GM18499 (cell line): ENCODE measurements around the gene TCOF1.

ENCODE experiments used
- ATAC-seq: cut with Tn5 transposase; IDR thresholded peaks from one replicate; pipeline ENCODE4 v1.9.1; 2021; ENCODE audit warnings: moderate number of reproducible peaks; ENCODE audit not compliant: insufficient read depth, unreplicated experiment

TCOF1 gene

GRCh38 chr5:150389531-150390266 is 32.2 kb downstream of the TCOF1 start:
- no peak for ATAC-seq

DNA sequence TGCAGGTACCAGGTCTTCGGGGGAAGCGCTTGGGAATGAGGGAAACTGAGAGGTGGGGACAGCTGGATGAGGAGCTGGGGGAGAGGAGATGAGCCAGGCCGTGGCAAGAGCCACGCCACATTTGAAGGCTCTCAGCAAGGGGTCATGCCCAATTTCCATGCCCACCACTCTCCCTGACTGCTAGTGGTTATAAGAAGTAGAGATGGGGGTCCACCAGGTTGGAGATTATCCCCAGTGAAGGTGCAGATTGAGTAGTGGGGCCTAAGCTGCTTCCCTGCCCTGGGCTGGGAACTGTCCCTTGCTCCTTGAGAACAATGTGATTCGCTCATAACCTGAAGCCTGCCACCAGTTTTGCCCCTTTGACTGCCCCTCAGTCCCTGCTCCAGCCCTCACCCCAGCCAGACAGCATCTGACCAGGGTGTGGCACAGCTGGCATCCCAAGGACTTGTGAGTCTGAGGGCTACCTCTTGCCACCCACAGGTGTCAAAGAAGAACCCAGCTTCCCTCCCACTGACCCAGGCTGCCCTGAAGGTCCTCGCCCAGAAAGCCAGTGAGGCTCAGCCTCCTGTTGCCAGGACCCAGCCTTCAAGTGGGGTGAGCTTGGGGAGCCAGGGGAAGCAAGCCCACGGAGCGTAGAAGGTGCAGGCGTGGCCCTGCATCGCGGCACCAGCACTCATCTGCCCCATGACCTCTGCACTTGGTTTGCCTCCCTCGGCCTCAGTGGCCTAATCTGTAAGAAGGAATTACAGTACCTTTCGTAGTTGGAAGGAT is 33.8 kb downstream of the TCOF1 start:
- ATAC-seq = no peak

DNA sequence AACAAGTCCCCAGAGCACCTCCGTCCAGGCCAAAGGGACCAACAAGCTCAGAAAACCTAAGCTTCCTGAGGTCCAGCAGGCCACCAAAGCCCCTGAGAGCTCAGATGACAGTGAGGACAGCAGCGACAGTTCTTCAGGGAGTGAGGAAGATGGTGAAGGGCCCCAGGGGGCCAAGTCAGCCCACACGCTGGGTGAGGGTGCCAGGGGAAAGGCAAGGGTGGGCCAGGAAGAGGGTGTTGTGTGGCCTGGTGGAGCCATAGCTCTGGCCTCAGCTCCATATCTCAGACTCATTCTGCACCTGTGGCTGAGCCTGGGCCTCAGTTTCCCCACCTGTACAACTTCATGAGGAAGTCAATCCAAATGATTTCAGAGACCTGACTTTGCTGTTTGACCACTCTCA is 34.5 kb downstream of the TCOF1 start:
- no peak for ATAC-seq

DNA sequence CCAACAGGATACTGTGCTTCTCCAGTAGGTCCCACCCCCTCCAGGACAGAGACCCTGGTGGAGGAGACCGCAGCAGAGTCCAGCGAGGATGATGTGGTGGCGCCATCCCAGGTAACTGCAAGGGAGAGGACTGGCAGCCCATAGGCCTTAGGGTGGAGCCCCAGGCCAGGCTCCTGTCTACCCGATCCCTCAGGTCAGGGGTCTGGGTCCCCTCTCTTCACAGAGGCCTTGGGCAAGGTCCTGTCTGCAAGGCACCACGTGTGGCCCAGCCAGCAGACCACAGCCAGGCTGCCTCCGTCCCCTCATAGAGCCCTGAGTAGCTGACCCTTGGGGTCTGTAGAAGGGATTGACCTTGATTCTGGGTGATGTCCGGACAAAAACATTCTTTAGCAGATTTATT is 35.2 kb downstream of the TCOF1 start:
- no peak for ATAC-seq

- ATAC-seq = no peak
Observed at GRCh38 chr5:150393096-150393645, 35.7 kb downstream of the TCOF1 start.

GRCh38 chr5:150394131-150394530 is 36.6 kb downstream of the TCOF1 start:
- no peak for ATAC-seq

DNA sequence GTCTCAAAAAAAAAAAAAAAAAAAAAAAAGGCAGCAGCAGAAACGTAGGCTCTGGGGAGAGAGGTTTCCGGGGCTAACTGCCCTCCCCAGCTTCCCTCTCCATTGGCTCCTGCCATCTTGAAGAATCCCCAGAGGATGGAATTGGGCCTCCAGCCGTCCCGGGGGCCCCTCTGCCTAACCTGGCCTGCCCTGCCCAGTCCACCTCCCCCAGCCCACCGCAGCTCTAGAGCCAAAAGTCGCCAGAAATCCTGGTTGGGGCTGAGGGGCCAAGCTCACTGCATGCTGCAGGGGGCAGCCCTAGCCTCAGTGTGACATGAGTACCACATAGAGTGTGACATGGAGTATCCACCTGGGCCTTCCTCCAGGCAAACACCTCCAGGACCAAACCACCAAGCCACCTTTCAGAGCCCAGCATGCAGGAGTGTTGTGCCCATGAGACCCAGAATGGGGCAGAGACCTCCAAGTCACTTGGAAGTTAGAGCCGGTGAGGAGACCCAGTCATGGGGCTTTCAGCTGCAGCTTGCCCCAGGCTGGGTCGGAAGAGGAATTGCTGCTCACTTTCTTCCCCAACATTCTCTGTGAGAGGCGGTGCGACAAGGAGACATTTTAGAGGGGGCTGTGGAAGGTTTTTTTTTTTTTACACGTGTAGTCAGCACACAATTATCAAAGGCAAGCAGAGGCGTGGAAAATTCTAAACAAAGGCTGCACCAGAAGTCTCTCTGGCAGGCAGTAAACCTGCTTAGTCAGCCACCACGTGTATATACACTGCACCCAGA is 37.6 kb downstream of the TCOF1 start:
- ATAC-seq = no peak

- ATAC-seq = no peak
Observed at GRCh38 chr5:150395688-150395975, 38.1 kb downstream of the TCOF1 start.

- no peak for ATAC-seq
Observed at GRCh38 chr5:150396267-150396666, 38.8 kb downstream of the TCOF1 start.

- no peak for ATAC-seq
Observed at GRCh38 chr5:150397146-150397781, 39.8 kb downstream of the TCOF1 start.

DNA sequence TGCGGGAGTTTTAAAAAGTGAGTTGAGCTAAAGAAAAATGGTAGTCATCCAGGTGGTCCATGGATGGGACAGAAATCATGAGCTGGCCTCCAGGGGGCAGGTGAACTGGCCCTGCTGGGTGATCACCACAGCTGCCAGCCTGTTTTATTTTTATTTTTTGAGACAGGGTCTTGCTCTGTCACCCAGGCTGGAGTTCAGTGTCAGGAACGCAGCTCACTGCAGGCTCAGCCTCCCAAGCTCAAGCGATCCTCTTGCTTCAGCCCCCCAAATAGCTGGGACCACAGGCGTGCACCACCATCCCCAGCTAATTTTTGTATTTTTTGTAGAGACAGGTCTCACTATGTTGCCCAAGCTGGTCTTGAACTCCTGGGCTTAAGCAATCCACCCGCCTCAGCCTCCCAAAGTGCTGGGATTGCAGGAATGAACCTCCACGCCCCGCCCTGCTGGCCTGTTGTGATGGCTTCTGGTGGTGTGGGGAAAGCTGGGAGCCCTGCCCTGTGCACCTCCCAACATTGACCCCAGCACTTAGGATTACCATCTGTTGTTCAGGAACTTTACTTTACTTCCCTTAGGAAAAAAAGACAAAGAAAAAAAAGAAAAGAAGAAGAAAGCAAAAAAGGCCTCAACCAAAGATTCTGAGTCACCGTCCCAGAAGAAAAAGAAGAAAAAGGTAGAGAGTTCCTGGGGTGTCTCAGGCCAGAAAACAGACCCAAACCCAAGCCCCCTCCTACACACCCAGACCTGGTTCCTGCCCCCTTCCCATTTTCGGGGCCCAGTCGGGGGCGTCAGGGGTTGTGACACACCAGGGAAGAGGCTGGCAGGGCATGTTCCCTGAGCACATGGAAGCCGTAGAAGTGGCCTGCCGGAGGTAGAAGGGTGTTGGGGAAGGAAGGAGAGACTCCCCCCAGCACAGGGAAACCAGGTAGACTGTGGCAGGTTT is 40.6 kb downstream of the TCOF1 start:
- ATAC-seq = no peak

DNA sequence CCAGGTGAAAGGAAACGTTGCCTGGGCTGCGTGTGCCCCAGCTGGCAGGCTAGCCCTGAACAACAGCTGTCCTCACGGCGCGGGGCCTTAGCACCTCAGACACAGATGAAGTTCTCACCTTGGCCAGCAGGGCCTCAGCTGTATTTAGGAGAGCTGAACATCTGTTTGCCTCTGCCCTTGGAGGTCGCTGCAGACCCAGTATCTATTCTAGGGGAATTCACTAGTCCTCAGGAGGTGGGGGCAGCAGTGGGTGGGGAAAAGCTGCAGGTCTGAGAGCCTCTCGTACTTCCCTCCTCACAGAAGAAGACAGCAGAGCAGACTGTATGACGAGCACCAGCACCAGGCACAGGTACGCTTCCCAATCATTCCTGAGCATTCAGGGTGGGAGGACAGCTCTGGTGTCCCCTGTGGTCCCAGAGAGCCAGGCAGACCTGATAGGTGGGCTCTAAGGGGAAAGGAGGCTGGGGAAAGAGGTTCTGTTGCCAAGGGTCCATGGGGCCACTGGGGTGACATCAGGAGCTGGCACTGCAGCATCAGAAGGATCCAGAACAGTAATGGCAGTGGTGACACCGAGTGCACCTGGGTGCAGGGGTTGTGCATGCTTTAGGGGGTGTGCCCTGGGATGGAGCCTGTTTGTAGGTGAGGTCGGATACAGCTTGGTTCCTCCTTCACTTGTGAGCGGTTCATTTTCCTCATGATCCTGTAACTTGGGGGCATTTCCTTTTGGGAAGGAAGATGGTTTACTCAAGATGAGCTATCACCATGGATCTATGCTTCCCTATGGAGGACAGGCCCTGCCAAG is 41.4 kb downstream of the TCOF1 start:
- ATAC-seq = peak; percentile 44

DNA sequence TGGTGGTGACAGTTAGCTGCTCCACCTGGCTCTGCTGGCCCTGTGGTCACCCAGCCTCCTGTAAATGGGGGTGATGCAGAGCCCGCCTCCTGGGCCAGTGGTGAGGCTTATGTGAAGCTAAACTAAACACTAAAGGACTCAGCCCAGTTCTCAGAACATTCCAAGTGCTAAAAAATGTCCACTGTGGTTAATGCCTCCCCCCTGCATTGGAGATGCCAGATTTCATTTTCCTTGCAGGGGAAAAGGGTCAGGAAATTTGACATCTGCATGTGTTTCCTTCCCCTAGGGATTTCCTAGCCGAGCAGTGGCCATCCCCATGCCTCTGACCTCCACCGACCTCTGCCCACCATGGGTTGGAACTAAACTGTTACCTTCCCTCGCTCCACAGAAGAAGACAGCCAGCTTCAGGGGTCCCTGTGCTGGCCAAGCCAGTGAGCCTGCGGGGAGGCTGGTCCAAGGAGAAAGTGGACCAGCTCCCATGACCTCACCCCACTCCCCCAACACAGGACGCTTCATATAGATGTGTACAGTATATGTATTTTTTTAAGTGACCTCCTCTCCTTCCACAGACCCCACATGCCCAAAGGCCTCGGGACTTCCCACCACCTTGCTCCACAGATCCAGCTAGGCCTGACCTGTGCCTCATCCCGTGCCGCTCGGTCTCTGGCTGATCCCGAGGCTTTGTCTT is 42.2 kb downstream of the TCOF1 start:
- no peak for ATAC-seq

DNA sequence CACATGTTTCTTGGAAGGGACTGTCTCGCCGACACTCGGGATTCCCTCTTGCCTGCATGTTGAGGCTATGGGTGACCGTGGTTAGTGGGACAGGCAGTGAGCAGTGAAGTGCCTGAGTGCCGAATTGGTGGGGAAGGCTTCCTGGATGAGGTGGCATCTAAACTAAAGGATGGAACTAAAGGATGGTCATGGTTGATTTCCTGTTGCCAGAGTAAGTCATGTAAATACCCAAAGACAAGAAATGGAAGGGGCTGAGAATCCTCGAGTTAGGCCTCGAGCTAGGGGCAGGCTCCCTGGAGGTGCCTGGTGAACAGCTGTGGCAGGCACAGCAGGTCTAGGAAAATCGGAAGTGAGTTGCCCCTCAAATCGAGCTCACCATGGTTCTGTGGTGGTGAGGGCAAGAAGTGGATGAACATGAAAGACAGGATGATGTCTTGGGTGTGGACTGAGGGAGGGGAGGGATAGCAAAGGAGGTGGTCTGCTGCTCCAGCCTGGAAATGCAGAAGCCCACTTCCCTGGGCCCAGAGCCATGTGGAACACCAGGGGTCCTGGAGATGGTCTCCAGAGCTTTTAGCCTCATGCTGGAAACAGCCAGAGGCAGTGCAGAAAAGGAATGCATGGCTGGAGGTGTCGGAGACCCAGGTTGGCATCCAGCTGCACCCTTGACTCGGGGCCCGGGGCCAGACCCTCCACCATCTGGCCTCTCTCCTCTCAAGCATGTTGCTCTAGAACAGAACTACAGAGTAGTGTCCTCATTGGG is 43.0 kb downstream of the TCOF1 start:
- ATAC-seq = no peak

GRCh38 chr5:150401076-150401375 is 43.5 kb downstream of the TCOF1 start:
- no peak for ATAC-seq

DNA sequence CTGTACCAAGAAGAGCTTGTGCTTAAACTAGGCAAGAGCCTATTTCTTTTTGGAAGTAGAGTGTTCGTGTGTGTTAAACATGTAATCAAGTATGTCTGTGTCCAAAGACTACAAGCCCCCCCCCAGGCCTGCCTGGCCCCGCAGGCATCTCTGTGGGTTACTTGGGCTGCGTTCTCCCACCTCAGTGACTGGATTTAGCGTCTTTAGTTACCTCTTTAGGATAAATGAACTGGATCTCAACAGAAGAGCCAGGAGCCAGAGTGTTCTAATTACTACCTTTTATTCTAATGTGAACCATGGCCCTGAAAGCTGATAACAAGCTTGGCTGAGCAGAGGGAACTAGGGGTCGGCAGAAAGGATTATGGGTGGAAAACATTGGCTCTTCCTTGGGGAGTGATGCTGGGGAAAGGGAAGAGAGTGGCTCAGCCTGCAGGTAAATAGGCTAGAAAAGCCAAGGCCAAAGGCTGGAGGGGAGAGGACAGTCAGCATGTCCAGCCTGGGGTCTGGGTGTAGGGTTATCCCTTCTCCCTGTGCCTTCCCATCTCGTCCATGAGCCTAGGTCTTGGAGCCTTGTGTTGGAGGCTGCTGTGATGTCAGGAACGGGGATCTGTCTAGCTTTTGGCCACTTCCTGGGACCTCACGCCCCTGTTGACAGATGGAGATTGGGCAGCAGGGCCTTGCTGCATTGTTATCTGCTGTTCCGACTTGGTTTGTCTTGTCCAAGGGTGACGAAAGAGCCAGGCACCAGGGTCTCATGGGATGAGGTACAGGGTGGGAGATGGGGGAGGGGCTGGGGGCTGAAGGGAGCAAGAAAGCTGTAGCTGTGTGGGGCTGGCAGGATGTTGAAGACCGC is 44.1 kb downstream of the TCOF1 start:
- no peak for ATAC-seq
